OCI-LY7 (cell line): ENCODE measurements around the gene GLT8D2. TPM values are rescaled to one million over a fixed set of nuclear protein-coding genes. Genes with fewer than 3 reads are reported as not detected.

Source experiments
- BruUV-seq: library from RNA; stranded (reverse); fragments of 400-500 nt; replicated peaks from 2 replicates; lab custom pipeline; 2021; lab: Mats Ljungman, UMichigan
- CTCF ChIA-PET: fragments of 300-600 bp; sonication (Branson Sonifier 250); formaldehyde crosslinking; loops from one replicate; lab custom pipeline; 2022; ENCODE audit warnings: antibody characterized with exemption; ENCODE audit not compliant: unreplicated experiment; lab: Charles Lee
- POLR2A ChIA-PET: fragments of 300-600 bp; sonication (Branson Sonifier 250); formaldehyde crosslinking; loops from one replicate; lab custom pipeline; 2022; ENCODE audit warnings: antibody characterized with exemption; lab: Charles Lee
- DNase-seq: peaks from one replicate; pipeline ENCODE4 v3.0.0-alpha.2; 2015; ENCODE audit warnings: low spot score
- H2AFZ ChIP-seq: fragments of 200-600 bp; sonication (generic), shearing (Covaris generic); 2 replicates; pipeline ENCODE4 v1.6.1; 2014; ENCODE audit warnings: mild to moderate bottlenecking, antibody characterized with exemption, low read length, moderate library complexity
- H3K27ac ChIP-seq: fragments of 200-600 bp; sonication (generic); 2 replicates; pipeline ENCODE4 v1.5.1; 2014; ENCODE audit warnings: mixed run types, low read depth, mild to moderate bottlenecking, moderate library complexity, low read length, inconsistent platforms; ENCODE audit not compliant: poor library complexity, severe bottlenecking
- H3K36me3 ChIP-seq: fragments of 200-600 bp; sonication (generic); 2 replicates; pipeline ENCODE4 v1.6.1; 2014; ENCODE audit warnings: mild to moderate bottlenecking, antibody characterized with exemption, low read length, moderate library complexity, mixed read lengths; ENCODE audit not compliant: insufficient read depth
- H3K4me1 ChIP-seq: fragments of 200-600 bp; sonication (generic); 2 replicates; pipeline ENCODE4 v1.5.1; 2014; ENCODE audit warnings: mild to moderate bottlenecking, low read length; ENCODE audit not compliant: insufficient read depth, poor library complexity, severe bottlenecking
- H3K4me2 ChIP-seq: fragments of 200-600 bp; sonication (generic); 2 replicates; pipeline ENCODE4 v1.6.1; 2014; ENCODE audit warnings: mild to moderate bottlenecking, low read length
- H3K4me3 ChIP-seq: fragments of 200-600 bp; sonication (generic); 2 replicates; pipeline ENCODE4 v1.5.1; 2014; ENCODE audit warnings: mild to moderate bottlenecking, low read depth, low read length; ENCODE audit not compliant: poor library complexity, severe bottlenecking
- H3K79me2 ChIP-seq: fragments of 200-600 bp; sonication (generic); 2 replicates; pipeline ENCODE4 v1.6.1; 2016; ENCODE audit warnings: low read depth, mild to moderate bottlenecking, low read length, moderate library complexity, mixed read lengths; ENCODE audit not compliant: insufficient read depth
- H3K9me2 ChIP-seq: fragments of 200-600 bp; sonication (generic); 2 replicates; pipeline ENCODE4 v1.6.1; 2016; ENCODE audit warnings: mild to moderate bottlenecking, low read length, mixed read lengths; ENCODE audit not compliant: insufficient read depth
- H3K9me3 ChIP-seq: fragments of 200-600 bp; sonication (generic); 2 replicates; pipeline ENCODE4 v1.6.1; 2014; ENCODE audit warnings: mild to moderate bottlenecking, mixed run types, low read length, mixed read lengths
- H4K20me1 ChIP-seq: fragments of 200-600 bp; sonication (generic); 2 replicates; pipeline ENCODE4 v1.6.1; 2014; ENCODE audit warnings: mild to moderate bottlenecking, antibody characterized with exemption, low read length, moderate library complexity, mixed read lengths; ENCODE audit not compliant: insufficient read depth
- EZH2phosphoT487 ChIP-seq: fragments of 200-600 bp; sonication (generic); IDR thresholded peaks from 2 replicates; pipeline ENCODE4 v1.6.1; 2018; ENCODE audit warnings: low read depth, borderline replicate concordance, mild to moderate bottlenecking, mixed run types, antibody characterized with exemption, low read length, moderate library complexity, mixed read lengths
- intact Hi-C: fragments of 100-400 bp; cut with micrococcal nuclease; formaldehyde crosslinking; loops from one replicate; pipeline ENCODE4 v1.10.0; 2022; ENCODE audit not compliant: unreplicated experiment
- total RNA-seq, 2 experiments: library from RNA; depleted of rRNA in 1 of 2; stranded (reverse); fragments of >200 nt in 1 of 2; shearing (Covaris generic) in 1 of 2; gene quantifications; 2 replicates each; pipeline ENCODE4 v1.2.3, GENCODE V29; 2014 to 2022
- TF ChIP-seq, protein P1 (sequence below): fragments of 200-600 bp; sonication (generic); conservative IDR thresholded peaks from 2 replicates; pipeline ENCODE4 v1.5.1; 2014; ENCODE audit warnings: mild to moderate bottlenecking, antibody characterized with exemption, low read length, moderate library complexity, mixed read lengths

The GLT8D2 gene
- total RNA-seq, 2 experiments from 2014 or later, result not detected

DNA sequence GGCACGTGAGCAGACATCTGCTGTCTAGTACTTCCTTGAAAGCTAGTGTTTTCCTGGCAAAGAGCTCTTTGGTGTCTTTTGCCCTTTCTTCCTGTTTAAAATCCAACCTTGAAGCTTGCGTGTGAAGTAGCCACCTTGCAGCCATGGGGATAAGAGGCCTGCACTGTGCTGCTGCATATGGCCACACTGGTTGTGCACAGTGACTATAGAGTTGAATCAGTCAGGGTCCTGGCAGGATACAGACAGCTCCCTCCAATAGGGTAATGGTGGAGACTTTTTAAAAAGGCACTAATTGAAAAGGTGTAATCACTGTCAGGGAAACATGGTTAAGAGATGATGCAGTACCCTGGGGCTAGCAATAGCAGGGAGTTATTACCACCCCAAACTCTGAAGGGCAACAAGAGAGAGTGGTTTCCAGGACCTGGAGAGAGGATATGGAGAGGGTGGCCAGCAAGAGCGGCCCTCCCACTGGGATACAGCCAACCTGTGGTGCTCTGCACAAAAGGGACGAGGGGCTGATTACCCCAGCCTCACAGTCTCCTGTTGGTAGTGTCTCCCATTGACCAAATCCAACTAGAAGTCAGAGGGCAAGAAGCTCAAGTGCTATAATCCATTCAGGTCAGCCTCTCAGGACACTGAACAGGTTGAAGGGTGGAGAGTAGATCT lies 4.8 kb upstream of the GLT8D2 start:
- Histone ChIP-seq H3K4me1 (no peaks in the 10 kb centered on the region), H3K27ac (no peak overlapping the region), H3K36me3 (no peaks in the 10 kb centered on the region), H2AFZ (no peak overlapping the region), H4K20me1 (no peaks in the 10 kb centered on the region), H3K4me3 (no peak overlapping the region), H3K4me2 (no peak overlapping the region), H3K9me3 (no peaks in the 10 kb centered on the region), H3K79me2 (no peaks in the 10 kb centered on the region), H3K9me2 (no peaks in the 10 kb centered on the region)
- DNase-seq, result no peak
- POLR2A ChIA-PET, result no interaction called here
- TF ChIP-seq EZH2phosphoT487, result no peak
- TF ChIP-seq, protein P1, sequence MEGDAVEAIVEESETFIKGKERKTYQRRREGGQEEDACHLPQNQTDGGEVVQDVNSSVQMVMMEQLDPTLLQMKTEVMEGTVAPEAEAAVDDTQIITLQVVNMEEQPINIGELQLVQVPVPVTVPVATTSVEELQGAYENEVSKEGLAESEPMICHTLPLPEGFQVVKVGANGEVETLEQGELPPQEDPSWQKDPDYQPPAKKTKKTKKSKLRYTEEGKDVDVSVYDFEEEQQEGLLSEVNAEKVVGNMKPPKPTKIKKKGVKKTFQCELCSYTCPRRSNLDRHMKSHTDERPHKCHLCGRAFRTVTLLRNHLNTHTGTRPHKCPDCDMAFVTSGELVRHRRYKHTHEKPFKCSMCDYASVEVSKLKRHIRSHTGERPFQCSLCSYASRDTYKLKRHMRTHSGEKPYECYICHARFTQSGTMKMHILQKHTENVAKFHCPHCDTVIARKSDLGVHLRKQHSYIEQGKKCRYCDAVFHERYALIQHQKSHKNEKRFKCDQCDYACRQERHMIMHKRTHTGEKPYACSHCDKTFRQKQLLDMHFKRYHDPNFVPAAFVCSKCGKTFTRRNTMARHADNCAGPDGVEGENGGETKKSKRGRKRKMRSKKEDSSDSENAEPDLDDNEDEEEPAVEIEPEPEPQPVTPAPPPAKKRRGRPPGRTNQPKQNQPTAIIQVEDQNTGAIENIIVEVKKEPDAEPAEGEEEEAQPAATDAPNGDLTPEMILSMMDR, result no peak
- CTCF ChIA-PET, result no interaction called here
- intact Hi-C loops, result no loop called here
- BruUV-seq, result no TSS peak

DNA sequence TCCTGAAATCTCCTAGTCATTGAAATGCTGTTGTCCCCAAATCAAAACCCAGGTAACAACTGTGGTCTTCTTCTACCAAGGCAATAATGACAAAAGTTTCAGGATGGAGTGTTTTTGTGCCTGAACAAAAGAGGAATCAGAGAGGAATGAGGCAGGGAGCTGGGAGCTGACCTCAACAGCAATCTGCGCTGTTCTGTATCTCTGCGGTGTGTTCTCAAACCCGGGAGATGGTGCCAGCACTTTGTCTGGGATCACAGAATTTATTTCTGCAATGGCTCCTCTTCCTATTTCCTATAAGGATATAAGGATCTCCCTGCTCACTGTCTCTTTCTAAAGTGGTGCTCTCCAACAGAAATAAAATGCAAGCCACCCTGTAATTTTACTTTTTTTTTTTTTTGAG lies 449 bp upstream of the GLT8D2 start:
- no peak for DNase-seq
- POLR2A ChIA-PET, result no interaction called here
- CTCF ChIA-PET, result no interaction called here

More for the DNA sequence above, 449 bp upstream of the GLT8D2 start:
- no TSS peak for BruUV-seq
- intact Hi-C loops, result no loop called here
- H4K20me1 ChIP-seq, result no peaks in the 10 kb centered on the region
- H3K4me3 ChIP-seq, result no peak overlapping the region
- TF ChIP-seq, protein P1, result no peak
- no peak for TF ChIP-seq EZH2phosphoT487
- no peaks in the 10 kb centered on the region for H3K79me2 ChIP-seq
- H3K9me2 ChIP-seq, result no peaks in the 10 kb centered on the region
- no peaks in the 10 kb centered on the region for H3K36me3 ChIP-seq
- H3K9me3 ChIP-seq, result no peaks in the 10 kb centered on the region
- no peak overlapping the region for H3K27ac ChIP-seq
- H2AFZ ChIP-seq, result no peak overlapping the region
- H3K4me1 ChIP-seq, result no peaks in the 10 kb centered on the region
- no peak overlapping the region for H3K4me2 ChIP-seq
